ENCODE data around the gene STX1A.

DNA sequence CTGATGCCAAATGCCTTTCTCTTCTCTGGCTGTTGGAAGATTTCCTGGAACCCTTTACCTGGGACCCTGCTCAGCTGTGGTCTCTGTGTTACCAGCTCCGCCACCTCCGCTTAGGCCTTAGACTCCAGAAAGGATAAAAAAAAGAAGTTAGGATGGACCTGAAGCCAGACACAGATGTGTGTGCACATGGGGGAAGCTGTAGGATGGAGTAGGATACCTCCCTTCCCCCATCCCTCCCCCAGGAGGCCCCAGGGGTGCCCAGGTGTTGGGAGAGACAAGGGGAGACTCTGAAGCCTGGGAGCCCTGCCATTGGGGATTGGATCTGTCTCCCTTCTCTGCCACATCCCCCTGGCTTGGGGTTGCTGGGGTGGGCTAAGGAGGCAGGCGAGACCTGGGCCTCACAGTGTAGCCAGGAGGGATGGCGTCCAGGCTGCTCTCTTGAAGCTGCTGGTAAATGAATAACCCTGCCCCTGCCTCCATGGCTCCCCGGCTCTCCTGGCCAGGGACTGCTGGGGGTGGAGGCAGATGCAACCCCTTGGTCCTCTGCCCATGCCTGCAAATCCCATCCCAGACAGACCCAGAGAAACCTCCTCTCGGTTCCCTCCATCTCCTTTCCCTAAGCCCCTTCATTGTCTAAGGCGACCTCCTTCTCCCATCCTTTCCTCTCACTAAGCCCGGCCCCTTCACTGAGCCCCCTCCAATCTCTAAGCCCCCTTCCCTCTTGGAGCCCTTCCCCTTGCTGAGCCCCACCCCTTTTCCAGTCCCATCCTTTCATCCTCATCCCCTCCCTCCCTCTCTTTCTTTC lies 42.6 kb upstream of the STX1A start:
- TF ChIP-seq, protein P1, sequence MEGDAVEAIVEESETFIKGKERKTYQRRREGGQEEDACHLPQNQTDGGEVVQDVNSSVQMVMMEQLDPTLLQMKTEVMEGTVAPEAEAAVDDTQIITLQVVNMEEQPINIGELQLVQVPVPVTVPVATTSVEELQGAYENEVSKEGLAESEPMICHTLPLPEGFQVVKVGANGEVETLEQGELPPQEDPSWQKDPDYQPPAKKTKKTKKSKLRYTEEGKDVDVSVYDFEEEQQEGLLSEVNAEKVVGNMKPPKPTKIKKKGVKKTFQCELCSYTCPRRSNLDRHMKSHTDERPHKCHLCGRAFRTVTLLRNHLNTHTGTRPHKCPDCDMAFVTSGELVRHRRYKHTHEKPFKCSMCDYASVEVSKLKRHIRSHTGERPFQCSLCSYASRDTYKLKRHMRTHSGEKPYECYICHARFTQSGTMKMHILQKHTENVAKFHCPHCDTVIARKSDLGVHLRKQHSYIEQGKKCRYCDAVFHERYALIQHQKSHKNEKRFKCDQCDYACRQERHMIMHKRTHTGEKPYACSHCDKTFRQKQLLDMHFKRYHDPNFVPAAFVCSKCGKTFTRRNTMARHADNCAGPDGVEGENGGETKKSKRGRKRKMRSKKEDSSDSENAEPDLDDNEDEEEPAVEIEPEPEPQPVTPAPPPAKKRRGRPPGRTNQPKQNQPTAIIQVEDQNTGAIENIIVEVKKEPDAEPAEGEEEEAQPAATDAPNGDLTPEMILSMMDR (tag by site-specific recombination; IDR thresholded peaks at IDR 0.05), result no peak
- TF ChIP-seq, protein P2, sequence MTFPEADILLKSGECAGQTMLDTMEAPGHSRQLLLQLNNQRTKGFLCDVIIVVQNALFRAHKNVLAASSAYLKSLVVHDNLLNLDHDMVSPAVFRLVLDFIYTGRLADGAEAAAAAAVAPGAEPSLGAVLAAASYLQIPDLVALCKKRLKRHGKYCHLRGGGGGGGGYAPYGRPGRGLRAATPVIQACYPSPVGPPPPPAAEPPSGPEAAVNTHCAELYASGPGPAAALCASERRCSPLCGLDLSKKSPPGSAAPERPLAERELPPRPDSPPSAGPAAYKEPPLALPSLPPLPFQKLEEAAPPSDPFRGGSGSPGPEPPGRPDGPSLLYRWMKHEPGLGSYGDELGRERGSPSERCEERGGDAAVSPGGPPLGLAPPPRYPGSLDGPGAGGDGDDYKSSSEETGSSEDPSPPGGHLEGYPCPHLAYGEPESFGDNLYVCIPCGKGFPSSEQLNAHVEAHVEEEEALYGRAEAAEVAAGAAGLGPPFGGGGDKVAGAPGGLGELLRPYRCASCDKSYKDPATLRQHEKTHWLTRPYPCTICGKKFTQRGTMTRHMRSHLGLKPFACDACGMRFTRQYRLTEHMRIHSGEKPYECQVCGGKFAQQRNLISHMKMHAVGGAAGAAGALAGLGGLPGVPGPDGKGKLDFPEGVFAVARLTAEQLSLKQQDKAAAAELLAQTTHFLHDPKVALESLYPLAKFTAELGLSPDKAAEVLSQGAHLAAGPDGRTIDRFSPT (tag by site-specific recombination; IDR thresholded peaks at IDR 0.05), result no peak
- TF ChIP-seq SETDB1 (IDR thresholded peaks at IDR 0.05; ENCODE audit: insufficient read length, low read length), result no peak
- no peak for TF ChIP-seq ZBTB48 (tag by site-specific recombination; IDR thresholded peaks at IDR 0.05)
- TF ChIP-seq ZNF19 (tag by site-specific recombination; IDR thresholded peaks at IDR 0.05; ENCODE audit: low read depth), result no peak
- TF ChIP-seq, protein P3, sequence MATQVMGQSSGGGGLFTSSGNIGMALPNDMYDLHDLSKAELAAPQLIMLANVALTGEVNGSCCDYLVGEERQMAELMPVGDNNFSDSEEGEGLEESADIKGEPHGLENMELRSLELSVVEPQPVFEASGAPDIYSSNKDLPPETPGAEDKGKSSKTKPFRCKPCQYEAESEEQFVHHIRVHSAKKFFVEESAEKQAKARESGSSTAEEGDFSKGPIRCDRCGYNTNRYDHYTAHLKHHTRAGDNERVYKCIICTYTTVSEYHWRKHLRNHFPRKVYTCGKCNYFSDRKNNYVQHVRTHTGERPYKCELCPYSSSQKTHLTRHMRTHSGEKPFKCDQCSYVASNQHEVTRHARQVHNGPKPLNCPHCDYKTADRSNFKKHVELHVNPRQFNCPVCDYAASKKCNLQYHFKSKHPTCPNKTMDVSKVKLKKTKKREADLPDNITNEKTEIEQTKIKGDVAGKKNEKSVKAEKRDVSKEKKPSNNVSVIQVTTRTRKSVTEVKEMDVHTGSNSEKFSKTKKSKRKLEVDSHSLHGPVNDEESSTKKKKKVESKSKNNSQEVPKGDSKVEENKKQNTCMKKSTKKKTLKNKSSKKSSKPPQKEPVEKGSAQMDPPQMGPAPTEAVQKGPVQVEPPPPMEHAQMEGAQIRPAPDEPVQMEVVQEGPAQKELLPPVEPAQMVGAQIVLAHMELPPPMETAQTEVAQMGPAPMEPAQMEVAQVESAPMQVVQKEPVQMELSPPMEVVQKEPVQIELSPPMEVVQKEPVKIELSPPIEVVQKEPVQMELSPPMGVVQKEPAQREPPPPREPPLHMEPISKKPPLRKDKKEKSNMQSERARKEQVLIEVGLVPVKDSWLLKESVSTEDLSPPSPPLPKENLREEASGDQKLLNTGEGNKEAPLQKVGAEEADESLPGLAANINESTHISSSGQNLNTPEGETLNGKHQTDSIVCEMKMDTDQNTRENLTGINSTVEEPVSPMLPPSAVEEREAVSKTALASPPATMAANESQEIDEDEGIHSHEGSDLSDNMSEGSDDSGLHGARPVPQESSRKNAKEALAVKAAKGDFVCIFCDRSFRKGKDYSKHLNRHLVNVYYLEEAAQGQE (tag by site-specific recombination; IDR thresholded peaks at IDR 0.05), result no peak
- TF ChIP-seq, protein P4, sequence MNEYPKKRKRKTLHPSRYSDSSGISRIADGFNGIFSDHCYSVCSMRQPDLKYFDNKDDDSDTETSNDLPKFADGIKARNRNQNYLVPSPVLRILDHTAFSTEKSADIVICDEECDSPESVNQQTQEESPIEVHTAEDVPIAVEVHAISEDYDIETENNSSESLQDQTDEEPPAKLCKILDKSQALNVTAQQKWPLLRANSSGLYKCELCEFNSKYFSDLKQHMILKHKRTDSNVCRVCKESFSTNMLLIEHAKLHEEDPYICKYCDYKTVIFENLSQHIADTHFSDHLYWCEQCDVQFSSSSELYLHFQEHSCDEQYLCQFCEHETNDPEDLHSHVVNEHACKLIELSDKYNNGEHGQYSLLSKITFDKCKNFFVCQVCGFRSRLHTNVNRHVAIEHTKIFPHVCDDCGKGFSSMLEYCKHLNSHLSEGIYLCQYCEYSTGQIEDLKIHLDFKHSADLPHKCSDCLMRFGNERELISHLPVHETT (tag by site-specific recombination; IDR thresholded peaks at IDR 0.05), result no peak
- TF ChIP-seq ZNF843 (tag by site-specific recombination; IDR thresholded peaks at IDR 0.05), result no peak
- TF ChIP-seq TCF7L2 (IDR thresholded peaks at IDR 0.05; ENCODE audit: borderline replicate concordance, low read depth, low read length), result no peak
- TF ChIP-seq, protein P5, sequence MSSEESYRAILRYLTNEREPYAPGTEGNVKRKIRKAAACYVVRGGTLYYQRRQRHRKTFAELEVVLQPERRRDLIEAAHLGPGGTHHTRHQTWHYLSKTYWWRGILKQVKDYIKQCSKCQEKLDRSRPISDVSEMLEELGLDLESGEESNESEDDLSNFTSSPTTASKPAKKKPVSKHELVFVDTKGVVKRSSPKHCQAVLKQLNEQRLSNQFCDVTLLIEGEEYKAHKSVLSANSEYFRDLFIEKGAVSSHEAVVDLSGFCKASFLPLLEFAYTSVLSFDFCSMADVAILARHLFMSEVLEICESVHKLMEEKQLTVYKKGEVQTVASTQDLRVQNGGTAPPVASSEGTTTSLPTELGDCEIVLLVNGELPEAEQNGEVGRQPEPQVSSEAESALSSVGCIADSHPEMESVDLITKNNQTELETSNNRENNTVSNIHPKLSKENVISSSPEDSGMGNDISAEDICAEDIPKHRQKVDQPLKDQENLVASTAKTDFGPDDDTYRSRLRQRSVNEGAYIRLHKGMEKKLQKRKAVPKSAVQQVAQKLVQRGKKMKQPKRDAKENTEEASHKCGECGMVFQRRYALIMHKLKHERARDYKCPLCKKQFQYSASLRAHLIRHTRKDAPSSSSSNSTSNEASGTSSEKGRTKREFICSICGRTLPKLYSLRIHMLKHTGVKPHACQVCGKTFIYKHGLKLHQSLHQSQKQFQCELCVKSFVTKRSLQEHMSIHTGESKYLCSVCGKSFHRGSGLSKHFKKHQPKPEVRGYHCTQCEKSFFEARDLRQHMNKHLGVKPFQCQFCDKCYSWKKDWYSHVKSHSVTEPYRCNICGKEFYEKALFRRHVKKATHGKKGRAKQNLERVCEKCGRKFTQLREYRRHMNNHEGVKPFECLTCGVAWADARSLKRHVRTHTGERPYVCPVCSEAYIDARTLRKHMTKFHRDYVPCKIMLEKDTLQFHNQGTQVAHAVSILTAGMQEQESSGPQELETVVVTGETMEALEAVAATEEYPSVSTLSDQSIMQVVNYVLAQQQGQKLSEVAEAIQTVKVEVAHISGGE (tag by site-specific recombination; conservative IDR thresholded peaks at IDR 0.05; ENCODE audit: low read depth), result no peak
- no peak for TF ChIP-seq BCL11A (tag by site-specific recombination; IDR thresholded peaks at IDR 0.05; ENCODE audit: low read depth)
- no peak for TF ChIP-seq ZBTB7A (tag by site-specific recombination; IDR thresholded peaks at IDR 0.05; ENCODE audit: low read depth)

All from HEK293 (cell line).